Measurements from ENCODE around the gene CDR2. TPM values are rescaled to one million over a fixed set of nuclear protein-coding genes. Genes with fewer than 3 reads are reported as not detected.

CDR2 gene
- total RNA-seq: 10 to 100 TPM; 10.7 to 37.1 (median 21.6) TPM

DNA sequence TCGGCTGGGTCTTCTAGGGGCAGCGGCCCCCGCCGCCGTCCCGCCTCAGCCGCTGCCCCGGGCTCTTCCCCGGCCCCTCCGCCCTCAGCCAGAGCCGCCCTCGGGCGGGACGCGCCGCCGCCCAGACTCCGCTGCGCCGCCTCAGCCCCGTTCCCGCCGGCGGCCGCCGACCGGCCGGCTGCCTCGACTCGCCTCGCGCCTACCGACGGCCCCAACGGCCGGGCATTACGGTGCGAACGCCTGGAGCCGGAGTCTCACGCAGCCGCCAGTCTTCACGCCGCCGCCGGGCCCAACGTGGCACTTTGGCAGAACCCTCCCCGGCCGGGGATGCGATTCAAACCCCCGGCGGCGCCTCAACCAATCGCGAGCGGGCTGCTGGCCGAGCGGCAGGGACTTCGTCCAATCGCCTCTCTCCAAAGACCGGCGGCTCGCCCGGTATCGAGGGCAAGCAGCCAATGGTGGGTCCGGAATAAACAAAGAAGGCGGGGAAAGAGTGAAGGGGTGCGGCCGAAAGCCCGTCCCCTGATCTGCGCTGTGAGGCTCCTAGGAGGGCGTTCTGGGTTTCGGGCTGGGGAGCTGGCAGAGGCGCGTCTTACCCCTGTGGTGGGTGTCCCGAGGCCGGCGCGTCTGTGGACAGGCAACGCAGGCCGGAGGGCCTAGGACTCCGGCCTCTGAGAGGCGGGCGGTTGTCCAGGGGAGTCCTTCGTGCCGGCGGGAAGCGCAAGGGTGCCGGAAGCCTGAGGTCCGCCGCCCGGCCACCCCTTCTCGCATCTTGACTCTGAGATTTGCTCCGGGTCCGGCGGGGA, at the start of gene CDR2:
Gene CDR2 (minus strand): TSS at position 309 of the 806 bp plus-strand sequence. CDS start 310 bp downstream, outside the sequence.
- Histone ChIP-seq H3K4me1 (peaks cover 46% of the 10 kb centered on the region), H3K36me3 (no peaks in the 10 kb centered on the region), H3K4me3 (peak within 1 kb of the TSS; percentile 89), H3K9me3 (no peaks in the 10 kb centered on the region), H3K27me3 (no peaks in the 10 kb centered on the region), H3K27ac (peak within 1 kb of the TSS; percentile 82)
- DNase-seq (ENCODE audit: low spot score in 2 of 2): peak; percentile 99
- TF ChIP-seq POLR2A (IDR thresholded peaks at IDR 0.05): peak in 1 of 2 donors; percentile 44
- no peak for TF ChIP-seq EP300 (IDR thresholded peaks at IDR 0.05)
- TF ChIP-seq, protein P1, sequence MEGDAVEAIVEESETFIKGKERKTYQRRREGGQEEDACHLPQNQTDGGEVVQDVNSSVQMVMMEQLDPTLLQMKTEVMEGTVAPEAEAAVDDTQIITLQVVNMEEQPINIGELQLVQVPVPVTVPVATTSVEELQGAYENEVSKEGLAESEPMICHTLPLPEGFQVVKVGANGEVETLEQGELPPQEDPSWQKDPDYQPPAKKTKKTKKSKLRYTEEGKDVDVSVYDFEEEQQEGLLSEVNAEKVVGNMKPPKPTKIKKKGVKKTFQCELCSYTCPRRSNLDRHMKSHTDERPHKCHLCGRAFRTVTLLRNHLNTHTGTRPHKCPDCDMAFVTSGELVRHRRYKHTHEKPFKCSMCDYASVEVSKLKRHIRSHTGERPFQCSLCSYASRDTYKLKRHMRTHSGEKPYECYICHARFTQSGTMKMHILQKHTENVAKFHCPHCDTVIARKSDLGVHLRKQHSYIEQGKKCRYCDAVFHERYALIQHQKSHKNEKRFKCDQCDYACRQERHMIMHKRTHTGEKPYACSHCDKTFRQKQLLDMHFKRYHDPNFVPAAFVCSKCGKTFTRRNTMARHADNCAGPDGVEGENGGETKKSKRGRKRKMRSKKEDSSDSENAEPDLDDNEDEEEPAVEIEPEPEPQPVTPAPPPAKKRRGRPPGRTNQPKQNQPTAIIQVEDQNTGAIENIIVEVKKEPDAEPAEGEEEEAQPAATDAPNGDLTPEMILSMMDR (IDR thresholded peaks at IDR 0.05): no peak
- TF ChIP-seq POLR2AphosphoS5 (IDR thresholded peaks at IDR 0.05): peak in 1 of 3 donors; percentile 27
- 0% methylated on average over 56 of the region's 96 CpGs for WGBS

DNA sequence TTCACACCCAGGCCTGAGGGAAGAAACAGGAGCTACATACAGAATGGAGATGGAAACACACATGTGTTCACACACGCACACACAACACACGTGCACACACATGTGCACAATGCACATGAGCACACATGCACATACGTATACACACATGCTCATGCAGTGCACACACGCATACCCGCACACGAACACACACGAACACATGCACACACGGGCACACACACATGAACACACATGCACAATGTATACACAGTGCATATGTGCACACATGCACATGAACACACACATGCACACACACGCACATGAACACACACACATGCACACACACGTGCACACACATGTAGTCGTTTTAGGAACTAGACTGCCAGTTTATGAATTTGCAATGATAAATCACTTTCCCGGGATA, 49.3 kb upstream of the CDR2 start:
- no peak overlapping the region for H3K27ac ChIP-seq
- TF ChIP-seq, protein P1 (IDR thresholded peaks at IDR 0.05): no peak
- TF ChIP-seq POLR2A (IDR thresholded peaks at IDR 0.05) (no peak), EP300 (IDR thresholded peaks at IDR 0.05) (no peak), POLR2AphosphoS5 (IDR thresholded peaks at IDR 0.05) (no peak)
- no peaks in the 10 kb centered on the region for H3K9me3 ChIP-seq
- WGBS: 83% methylated on average over 12 of the region's 12 CpGs
- H3K4me1 ChIP-seq: peaks cover 20% of the 10 kb centered on the region
- H3K4me3 ChIP-seq: no peak overlapping the region
- no peak for DNase-seq (ENCODE audit: low spot score in 2 of 2)
- H3K36me3 ChIP-seq: peaks cover 56% of the 10 kb centered on the region
- no peaks in the 10 kb centered on the region for H3K27me3 ChIP-seq

DNA sequence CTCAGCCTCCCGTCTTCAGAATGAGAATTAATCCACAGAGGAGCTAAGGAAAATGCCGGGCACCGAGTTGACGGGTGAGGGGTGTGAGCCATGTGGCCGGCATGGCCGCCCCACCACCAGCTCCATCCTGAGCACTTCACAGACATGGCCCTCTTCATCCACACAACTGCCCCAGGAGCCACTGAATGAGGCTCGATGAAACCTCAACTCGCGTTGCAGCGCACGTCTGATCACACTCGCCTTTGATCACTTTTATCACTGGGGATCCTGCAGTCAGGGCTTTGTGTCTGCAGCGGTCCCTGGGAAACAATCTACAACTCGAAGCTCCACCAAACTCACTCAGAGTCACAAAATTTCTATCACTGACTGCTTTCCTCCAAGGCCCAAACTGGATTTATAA, 46.7 kb upstream of the CDR2 start:
- Histone ChIP-seq H3K27me3 (no peaks in the 10 kb centered on the region), H3K4me1 (peaks cover 20% of the 10 kb centered on the region), H3K4me3 (no peak overlapping the region), H3K36me3 (peaks cover 36% of the 10 kb centered on the region), H3K9me3 (no peaks in the 10 kb centered on the region), H3K27ac (no peak overlapping the region)
- TF ChIP-seq, protein P1 (IDR thresholded peaks at IDR 0.05): no peak
- TF ChIP-seq POLR2AphosphoS5 (IDR thresholded peaks at IDR 0.05) (no peak), EP300 (IDR thresholded peaks at IDR 0.05) (no peak), POLR2A (IDR thresholded peaks at IDR 0.05) (no peak)
- 97% methylated on average over 13 of the region's 14 CpGs for WGBS
- no peak for DNase-seq (ENCODE audit: low spot score in 2 of 2)

DNA sequence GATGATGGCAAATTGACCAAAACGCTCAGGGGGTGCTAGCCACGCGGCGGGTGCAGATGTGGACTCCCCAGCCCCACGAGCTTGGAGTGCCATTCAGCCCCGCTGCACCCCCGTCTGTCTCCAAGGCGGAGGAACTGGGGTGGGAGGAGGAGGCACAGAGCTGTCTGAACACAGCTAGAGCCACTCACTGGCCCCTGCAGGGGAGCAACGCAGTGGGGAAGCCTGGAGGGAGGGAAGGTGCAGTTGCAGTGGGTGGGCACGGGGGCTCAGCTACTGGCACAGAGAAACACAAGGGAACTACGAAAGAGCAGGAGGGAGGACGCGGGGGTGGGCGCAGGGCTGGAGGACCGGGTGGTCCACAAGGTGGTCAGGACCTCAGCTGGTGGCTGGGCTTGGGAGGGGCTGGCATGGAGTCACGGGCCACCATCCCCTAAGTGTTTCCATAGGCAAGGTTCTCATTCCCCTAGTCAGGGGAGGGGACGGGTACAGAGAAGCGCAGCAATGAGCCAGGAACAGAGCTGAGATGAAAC, 46.3 kb upstream of the CDR2 start:
- DNase-seq (ENCODE audit: low spot score in 2 of 2): no peak
- no peak overlapping the region for H3K4me3 ChIP-seq
- H3K27ac ChIP-seq: no peak overlapping the region
- no peaks in the 10 kb centered on the region for H3K9me3 ChIP-seq
- H3K27me3 ChIP-seq: no peaks in the 10 kb centered on the region
- H3K4me1 ChIP-seq: peaks cover 16% of the 10 kb centered on the region
- WGBS: 94% methylated on average over 17 of the region's 18 CpGs
- H3K36me3 ChIP-seq: peaks cover 32% of the 10 kb centered on the region
- TF ChIP-seq, protein P1 (IDR thresholded peaks at IDR 0.05): no peak
- TF ChIP-seq EP300 (IDR thresholded peaks at IDR 0.05) (no peak), POLR2AphosphoS5 (IDR thresholded peaks at IDR 0.05) (no peak), POLR2A (IDR thresholded peaks at IDR 0.05) (no peak)

DNA sequence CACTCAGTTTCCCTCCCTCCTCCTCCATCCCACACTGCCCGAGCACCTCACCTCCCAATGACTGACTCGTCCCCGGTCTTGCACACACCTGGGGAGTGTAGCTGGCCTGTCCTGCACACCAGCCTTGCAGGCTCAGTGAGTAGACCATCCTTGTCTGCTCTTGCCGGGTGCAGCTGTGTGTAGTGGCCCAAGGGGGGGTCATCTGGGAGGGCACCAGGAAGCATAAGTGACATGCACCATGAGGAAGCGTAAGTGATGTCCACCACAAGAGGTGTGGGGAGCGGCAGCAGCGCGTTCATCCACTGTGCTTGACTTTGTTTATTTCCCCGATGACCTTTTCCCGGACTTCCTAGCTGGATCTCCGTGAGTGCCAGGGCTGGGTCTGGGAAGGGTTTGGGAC, 45.5 kb upstream of the CDR2 start:
- no peaks in the 10 kb centered on the region for H3K27me3 ChIP-seq
- TF ChIP-seq POLR2A (IDR thresholded peaks at IDR 0.05) (no peak), EP300 (IDR thresholded peaks at IDR 0.05) (no peak), POLR2AphosphoS5 (IDR thresholded peaks at IDR 0.05) (no peak)
- TF ChIP-seq, protein P1 (IDR thresholded peaks at IDR 0.05): no peak
- peaks cover 8% of the 10 kb centered on the region for H3K4me1 ChIP-seq
- no peaks in the 10 kb centered on the region for H3K9me3 ChIP-seq
- WGBS: 94% methylated on average over 11 of the region's 11 CpGs
- H3K36me3 ChIP-seq: peaks cover 27% of the 10 kb centered on the region
- H3K27ac ChIP-seq: no peak overlapping the region
- H3K4me3 ChIP-seq: no peak overlapping the region
- DNase-seq (ENCODE audit: low spot score in 2 of 2): no peak

Data from suprapubic skin (tissue), 4 donors.